ENCODE results near the gene SPIN1. TPM values are rescaled to one million over a fixed set of nuclear protein-coding genes. Genes with fewer than 3 reads are reported as not detected.
"Not testable (repeated sequence)": the region's sequence is repeated elsewhere in the genome, so short reads cannot be mapped to it uniquely, and the experiment has no call there.

Gene SPIN1
- total RNA-seq, 1 donor from 2014 or later: 103 TPM

DNA sequence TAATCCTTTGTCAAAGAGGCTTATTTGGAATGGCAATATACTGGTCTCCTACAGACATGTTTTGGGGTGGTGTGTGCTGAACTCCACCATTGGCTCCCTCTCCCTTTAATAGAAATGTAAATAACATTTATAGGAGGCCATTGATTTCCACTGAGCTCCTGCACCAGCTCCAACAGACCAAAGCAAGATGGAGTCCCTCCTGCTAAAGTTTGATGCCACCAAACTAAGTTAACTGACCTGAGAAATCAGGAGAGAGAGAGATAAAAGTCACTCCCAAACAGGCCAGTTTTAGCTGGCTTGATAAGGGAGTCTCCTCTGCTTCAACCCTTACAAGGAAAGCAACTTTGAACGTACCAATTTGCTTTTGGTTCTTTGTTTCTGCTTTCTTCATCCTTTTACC, 8.1 kb upstream of the SPIN1 start:
- no peak for DNase-seq (ENCODE audit: low spot score)
- Mint-ChIP-seq H3K27me3 (ENCODE audit: low read depth) (no peaks in the 10 kb centered on the region), H3K36me3 (ENCODE audit: low read depth) (peaks cover 3% of the 10 kb centered on the region), H3K4me1 (ENCODE audit: low read depth) (no peaks in the 10 kb centered on the region), H3K27ac (ENCODE audit: unreplicated experiment) (no peak overlapping the region), H3K4me3 (ENCODE audit: unreplicated experiment) (no peak overlapping the region), H3K9me3 (ENCODE audit: low read depth) (peaks cover 3% of the 10 kb centered on the region)
- TF ChIP-seq, protein P1, sequence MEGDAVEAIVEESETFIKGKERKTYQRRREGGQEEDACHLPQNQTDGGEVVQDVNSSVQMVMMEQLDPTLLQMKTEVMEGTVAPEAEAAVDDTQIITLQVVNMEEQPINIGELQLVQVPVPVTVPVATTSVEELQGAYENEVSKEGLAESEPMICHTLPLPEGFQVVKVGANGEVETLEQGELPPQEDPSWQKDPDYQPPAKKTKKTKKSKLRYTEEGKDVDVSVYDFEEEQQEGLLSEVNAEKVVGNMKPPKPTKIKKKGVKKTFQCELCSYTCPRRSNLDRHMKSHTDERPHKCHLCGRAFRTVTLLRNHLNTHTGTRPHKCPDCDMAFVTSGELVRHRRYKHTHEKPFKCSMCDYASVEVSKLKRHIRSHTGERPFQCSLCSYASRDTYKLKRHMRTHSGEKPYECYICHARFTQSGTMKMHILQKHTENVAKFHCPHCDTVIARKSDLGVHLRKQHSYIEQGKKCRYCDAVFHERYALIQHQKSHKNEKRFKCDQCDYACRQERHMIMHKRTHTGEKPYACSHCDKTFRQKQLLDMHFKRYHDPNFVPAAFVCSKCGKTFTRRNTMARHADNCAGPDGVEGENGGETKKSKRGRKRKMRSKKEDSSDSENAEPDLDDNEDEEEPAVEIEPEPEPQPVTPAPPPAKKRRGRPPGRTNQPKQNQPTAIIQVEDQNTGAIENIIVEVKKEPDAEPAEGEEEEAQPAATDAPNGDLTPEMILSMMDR (IDR thresholded peaks at IDR 0.05): no peak

DNA sequence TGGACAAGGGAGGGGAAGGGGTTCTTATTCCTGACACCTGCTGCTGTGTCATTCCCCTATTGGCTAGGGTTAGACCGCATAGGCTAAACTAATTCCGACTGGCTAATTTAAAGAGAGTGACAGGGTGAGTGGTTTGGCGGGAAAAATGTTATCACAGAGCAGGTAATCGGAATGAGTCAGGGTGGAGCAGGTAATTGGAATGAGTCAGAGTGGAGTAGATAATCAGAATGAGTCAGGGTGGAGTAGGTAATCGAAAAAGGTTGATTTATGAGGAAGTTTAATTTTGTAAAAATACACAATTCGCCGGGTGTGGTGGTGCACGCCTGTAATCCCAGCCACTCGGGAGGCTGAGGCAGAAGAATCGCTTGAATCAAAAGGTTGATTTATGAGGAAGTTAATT, 6.9 kb upstream of the SPIN1 start:
- not testable (repeated sequence) for H3K27me3 Mint-ChIP-seq (ENCODE audit: low read depth); H3K27ac Mint-ChIP-seq (ENCODE audit: unreplicated experiment); H3K36me3 Mint-ChIP-seq (ENCODE audit: low read depth); H3K4me3 Mint-ChIP-seq (ENCODE audit: unreplicated experiment); DNase-seq (ENCODE audit: low spot score); H3K4me1 Mint-ChIP-seq (ENCODE audit: low read depth); H3K9me3 Mint-ChIP-seq (ENCODE audit: low read depth)

DNA sequence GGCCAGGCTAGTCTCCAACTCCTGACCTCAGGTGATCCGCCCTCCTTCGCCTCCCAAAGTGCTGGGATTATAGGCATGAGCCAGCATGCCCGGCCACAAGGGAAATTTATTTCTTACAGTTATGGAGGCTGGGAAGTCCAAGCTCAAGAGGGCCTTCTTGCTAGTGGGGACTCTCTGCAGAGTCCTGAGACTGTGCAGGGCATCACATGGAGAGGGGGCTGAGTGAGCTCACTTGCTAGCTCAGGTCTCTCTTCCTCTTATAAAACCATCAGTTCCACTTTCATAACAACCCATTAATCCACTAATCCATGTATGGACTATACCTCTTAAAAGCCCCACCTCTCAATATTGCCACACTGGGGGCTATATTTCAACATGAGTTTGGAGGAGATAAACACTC, 5.1 kb upstream of the SPIN1 start:
- TF ChIP-seq, protein P1 (IDR thresholded peaks at IDR 0.05): no peak
- no peak for DNase-seq (ENCODE audit: low spot score)
- peaks cover 3% of the 10 kb centered on the region for H3K36me3 Mint-ChIP-seq (ENCODE audit: low read depth)
- peaks cover 12% of the 10 kb centered on the region for H3K4me1 Mint-ChIP-seq (ENCODE audit: low read depth)
- no peak overlapping the region for H3K27ac Mint-ChIP-seq (ENCODE audit: unreplicated experiment)
- no peaks in the 10 kb centered on the region for H3K9me3 Mint-ChIP-seq (ENCODE audit: low read depth)
- no peaks in the 10 kb centered on the region for H3K27me3 Mint-ChIP-seq (ENCODE audit: low read depth)
- H3K4me3 Mint-ChIP-seq (ENCODE audit: unreplicated experiment): no peak overlapping the region

DNA sequence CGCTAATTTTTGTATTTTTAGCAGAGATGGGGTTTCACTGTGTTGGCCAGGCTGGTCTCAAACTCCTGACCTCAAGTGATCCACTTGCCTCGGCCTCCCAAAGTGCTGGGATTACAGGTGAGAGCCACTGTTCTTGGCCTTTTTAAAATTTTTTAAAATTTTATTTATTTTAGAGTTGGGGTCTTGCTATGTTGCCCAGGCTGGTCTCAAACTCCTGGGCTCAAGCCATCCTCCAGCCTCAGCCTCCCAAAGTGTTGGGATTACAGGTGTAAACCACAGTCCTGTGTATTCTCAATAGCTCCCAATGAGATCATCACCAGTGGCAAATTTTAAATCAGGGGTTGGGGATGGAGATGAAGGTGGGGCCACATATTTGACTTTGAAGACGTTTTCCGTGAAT, 2.1 kb upstream of the SPIN1 start:
- H3K4me3 Mint-ChIP-seq (ENCODE audit: unreplicated experiment); H3K36me3 Mint-ChIP-seq (ENCODE audit: low read depth); H3K27me3 Mint-ChIP-seq (ENCODE audit: low read depth); DNase-seq (ENCODE audit: low spot score); H3K27ac Mint-ChIP-seq (ENCODE audit: unreplicated experiment); H3K9me3 Mint-ChIP-seq (ENCODE audit: low read depth): not testable (repeated sequence)
- H3K4me1 Mint-ChIP-seq (ENCODE audit: low read depth): peaks cover 32% of the 10 kb centered on the region

DNA sequence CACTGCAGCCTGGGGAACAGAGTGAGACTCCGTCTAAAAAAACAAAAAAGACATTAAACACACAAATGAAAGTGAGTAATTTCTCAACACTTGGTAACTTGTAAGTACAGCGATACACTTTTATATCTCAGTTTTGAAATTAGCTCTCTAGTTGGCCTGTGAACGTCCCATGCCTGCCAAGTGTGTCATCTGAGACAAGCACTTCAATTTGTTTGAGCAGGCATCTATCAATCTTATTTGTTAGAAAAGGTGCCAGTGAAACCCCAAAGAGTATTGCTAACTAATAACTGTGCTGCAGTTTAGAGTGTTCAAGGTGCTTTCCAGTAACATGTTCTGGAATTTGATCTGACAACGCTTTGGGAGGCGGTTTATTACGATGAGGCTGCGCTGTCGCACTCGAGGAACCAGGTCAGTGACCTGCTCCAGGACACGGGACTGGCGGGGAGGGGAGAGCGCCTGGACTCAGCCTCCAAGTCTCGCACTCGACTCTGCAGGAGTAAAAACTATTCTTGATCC, 1.1 kb upstream of the SPIN1 start:
- DNase-seq (ENCODE audit: low spot score): no peak
- no peaks in the 10 kb centered on the region for H3K27me3 Mint-ChIP-seq (ENCODE audit: low read depth)
- peaks cover 41% of the 10 kb centered on the region for H3K4me1 Mint-ChIP-seq (ENCODE audit: low read depth)
- TF ChIP-seq, protein P1 (IDR thresholded peaks at IDR 0.05): no peak
- no peaks in the 10 kb centered on the region for H3K36me3 Mint-ChIP-seq (ENCODE audit: low read depth)
- H3K4me3 Mint-ChIP-seq (ENCODE audit: unreplicated experiment): peak overlapping the region; percentile 93
- H3K27ac Mint-ChIP-seq (ENCODE audit: unreplicated experiment): peak overlapping the region; percentile 86
- H3K9me3 Mint-ChIP-seq (ENCODE audit: low read depth): no peaks in the 10 kb centered on the region

DNA sequence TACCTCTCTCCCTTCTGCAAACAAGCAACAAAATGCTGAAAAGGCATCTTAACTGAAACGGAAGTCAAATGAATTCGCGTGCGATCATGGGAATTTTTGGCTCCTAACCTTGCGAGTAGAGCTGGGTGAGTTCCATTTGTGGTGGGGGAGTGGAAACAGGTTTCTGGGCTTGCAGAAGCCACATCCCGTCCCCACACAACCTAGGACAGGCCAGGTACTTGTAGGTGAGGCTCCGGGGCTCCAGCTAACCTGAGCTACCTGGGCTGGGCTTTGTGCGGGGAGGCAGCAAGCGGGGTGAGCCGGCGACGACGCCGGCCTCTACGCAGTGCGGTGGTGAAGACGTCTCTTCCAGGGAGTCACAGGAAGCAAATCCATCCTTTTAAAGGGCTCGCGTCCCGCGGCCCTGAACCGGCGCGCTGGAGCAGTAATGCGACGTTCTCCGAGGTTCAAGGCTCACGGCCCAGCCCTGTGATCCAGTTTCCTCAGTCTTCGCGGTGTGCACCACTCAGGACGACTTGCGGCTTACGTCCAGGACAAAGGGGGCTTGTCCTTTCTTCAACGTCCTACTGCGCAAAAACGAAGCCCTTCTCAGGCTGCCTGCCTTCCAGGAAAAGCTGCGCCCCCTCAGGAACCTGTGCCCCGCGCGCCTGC, 567 bp upstream of the SPIN1 start:
- peak overlapping the region; percentile 93 for H3K4me3 Mint-ChIP-seq (ENCODE audit: unreplicated experiment)
- H3K9me3 Mint-ChIP-seq (ENCODE audit: low read depth): no peaks in the 10 kb centered on the region
- H3K4me1 Mint-ChIP-seq (ENCODE audit: low read depth): peaks cover 47% of the 10 kb centered on the region
- H3K27ac Mint-ChIP-seq (ENCODE audit: unreplicated experiment): peak overlapping the region; percentile 86
- no peaks in the 10 kb centered on the region for H3K27me3 Mint-ChIP-seq (ENCODE audit: low read depth)
- no peak for DNase-seq (ENCODE audit: low spot score)
- H3K36me3 Mint-ChIP-seq (ENCODE audit: low read depth): no peaks in the 10 kb centered on the region
- TF ChIP-seq, protein P1 (IDR thresholded peaks at IDR 0.05): no peak

Measured in chondrocyte (in vitro differentiated cells).